ENCODE results near the gene NBAS. TPM values are rescaled to one million over a fixed set of nuclear protein-coding genes. Genes with fewer than 3 reads are reported as not detected.

NBAS gene
- total and polyA plus RNA-seq, 2 donors (not counting 1 experiment from before 2014, with no cell fraction given) = 27.0 to 124 TPM

DNA sequence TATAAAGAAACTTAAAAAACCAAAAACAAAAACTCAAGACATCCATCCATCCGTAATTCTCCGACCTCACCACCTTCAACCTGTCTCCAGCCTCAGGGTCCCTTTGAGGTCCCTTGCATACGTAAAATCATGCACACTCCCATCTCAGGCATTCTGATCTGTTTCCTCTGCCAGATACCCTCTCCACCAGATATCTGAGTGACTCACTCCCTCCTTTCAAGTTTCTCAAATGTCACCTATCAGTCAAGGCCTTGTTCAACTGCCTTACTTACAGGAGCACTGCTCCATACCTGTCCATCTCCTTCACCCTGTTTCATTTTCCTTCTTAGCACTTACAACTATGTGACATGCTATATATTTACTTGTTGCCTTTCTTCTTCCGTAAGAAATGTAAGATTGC, 369.3 kb downstream of the NBAS start:
- no peak for DNase-seq (ENCODE audit: low read depth in 2 of 2)
- Histone ChIP-seq H3K79me2 (ENCODE audit: control insufficient read depth, insufficient read depth, low read length) (no peaks in the 10 kb centered on the region), H2AFZ (ENCODE audit: low read length) (no peak overlapping the region), H3K27me3 (ENCODE audit: control insufficient read depth, insufficient read depth, low read length) (no peaks in the 10 kb centered on the region), H3K36me3 (ENCODE audit: control insufficient read depth, insufficient read depth, low read length) (no peaks in the 10 kb centered on the region), H4K20me1 (ENCODE audit: control insufficient read depth, extremely low read depth, insufficient read depth, low read length) (no peaks in the 10 kb centered on the region), H3K27ac (ENCODE audit: insufficient read depth, low read length) (no peak overlapping the region), H3K9ac (ENCODE audit: insufficient read depth, low read length) (no peak overlapping the region), H3K4me1 (ENCODE audit: control insufficient read depth, extremely low read depth, insufficient read depth, low read length) (no peaks in the 10 kb centered on the region), H3K4me2 (ENCODE audit: extremely low read depth, insufficient read depth, low read length) (no peak overlapping the region), H3K4me3 (replicated peaks in 1 of 4; ENCODE audit: control extremely low read depth in 1 of 4, insufficient read depth in 1 of 4, low read depth in 3 of 4, low read length in 4 of 4) (no peak overlapping the region), H3K9me3 (ENCODE audit: control insufficient read depth, insufficient read depth, low read depth, low read length) (no peaks in the 10 kb centered on the region)
- TF ChIP-seq CTCF (conservative IDR thresholded peaks at IDR 0.05 in 1 of 2, IDR thresholded peaks at IDR 0.05 in 1 of 2; ENCODE audit: low read depth in 1 of 2, low read length in 2 of 2) (no peak), EZH2 (IDR thresholded peaks at IDR 0.05; ENCODE audit: low read length, missing control alignments) (no peak)

DNA sequence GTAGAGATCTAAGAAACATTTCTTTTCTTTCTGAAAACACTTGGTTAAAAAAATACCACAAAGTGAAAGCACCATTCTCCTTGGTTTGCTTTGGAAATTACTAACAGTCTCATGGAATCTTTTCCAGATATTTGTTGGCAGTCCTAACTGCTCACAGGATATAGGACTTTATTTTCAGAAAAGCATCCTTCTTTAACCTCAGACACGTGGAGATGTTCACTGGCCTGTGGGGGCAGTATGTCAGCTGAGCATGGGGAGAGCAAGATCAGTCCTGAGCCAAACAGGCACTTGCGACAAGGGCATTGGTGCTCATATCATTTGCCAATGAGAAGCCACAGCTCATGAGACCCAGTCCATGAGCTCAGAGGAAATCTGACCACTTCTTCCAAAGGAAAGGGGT, 371.9 kb downstream of the NBAS start:
- no peaks in the 10 kb centered on the region for H3K27me3 ChIP-seq (ENCODE audit: control insufficient read depth, insufficient read depth, low read length)
- no peak for DNase-seq (ENCODE audit: low read depth in 2 of 2)
- no peaks in the 10 kb centered on the region for H3K4me1 ChIP-seq (ENCODE audit: control insufficient read depth, extremely low read depth, insufficient read depth, low read length)
- TF ChIP-seq EZH2 (IDR thresholded peaks at IDR 0.05; ENCODE audit: low read length, missing control alignments) (no peak), CTCF (conservative IDR thresholded peaks at IDR 0.05 in 1 of 2, IDR thresholded peaks at IDR 0.05 in 1 of 2; ENCODE audit: low read depth in 1 of 2, low read length in 2 of 2) (no peak)
- no peak overlapping the region for H3K9ac ChIP-seq (ENCODE audit: insufficient read depth, low read length)
- no peaks in the 10 kb centered on the region for H4K20me1 ChIP-seq (ENCODE audit: control insufficient read depth, extremely low read depth, insufficient read depth, low read length)
- H3K79me2 ChIP-seq (ENCODE audit: control insufficient read depth, insufficient read depth, low read length) = no peaks in the 10 kb centered on the region
- no peaks in the 10 kb centered on the region for H3K36me3 ChIP-seq (ENCODE audit: control insufficient read depth, insufficient read depth, low read length)
- no peak overlapping the region for H3K4me2 ChIP-seq (ENCODE audit: extremely low read depth, insufficient read depth, low read length)
- H3K27ac ChIP-seq (ENCODE audit: insufficient read depth, low read length) = no peak overlapping the region
- no peak overlapping the region for H2AFZ ChIP-seq (ENCODE audit: low read length)
- H3K4me3 ChIP-seq (replicated peaks in 1 of 4; ENCODE audit: control extremely low read depth in 1 of 4, insufficient read depth in 1 of 4, low read depth in 3 of 4, low read length in 4 of 4) = no peak overlapping the region
- H3K9me3 ChIP-seq (ENCODE audit: control insufficient read depth, insufficient read depth, low read depth, low read length) = no peaks in the 10 kb centered on the region

DNA sequence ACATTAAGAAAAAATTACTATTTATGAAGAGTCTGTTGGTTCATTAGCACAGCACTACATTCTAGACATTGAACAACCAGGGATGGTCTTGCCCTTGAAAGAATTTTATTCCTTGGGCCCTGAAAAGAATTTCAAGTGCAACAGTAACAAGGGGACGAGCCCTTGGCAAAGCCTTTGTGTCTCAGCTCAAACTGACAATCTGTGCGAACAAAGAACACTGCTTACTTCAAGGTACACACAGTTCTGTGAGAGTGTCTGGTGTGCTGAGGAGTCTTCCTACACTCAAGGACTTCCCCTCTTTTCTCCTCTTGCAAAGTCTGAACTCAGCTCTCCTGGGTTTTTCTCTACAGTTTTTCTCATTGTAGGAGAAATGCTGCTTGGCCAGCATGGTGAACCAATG, 373.4 kb downstream of the NBAS start:
- H3K4me1 ChIP-seq (ENCODE audit: control insufficient read depth, extremely low read depth, insufficient read depth, low read length) = no peaks in the 10 kb centered on the region
- no peaks in the 10 kb centered on the region for H4K20me1 ChIP-seq (ENCODE audit: control insufficient read depth, extremely low read depth, insufficient read depth, low read length)
- H3K27ac ChIP-seq (ENCODE audit: insufficient read depth, low read length) = no peak overlapping the region
- no peak overlapping the region for H3K9ac ChIP-seq (ENCODE audit: insufficient read depth, low read length)
- no peak for TF ChIP-seq EZH2 (IDR thresholded peaks at IDR 0.05; ENCODE audit: low read length, missing control alignments)
- no peak for TF ChIP-seq CTCF (conservative IDR thresholded peaks at IDR 0.05 in 1 of 2, IDR thresholded peaks at IDR 0.05 in 1 of 2; ENCODE audit: low read depth in 1 of 2, low read length in 2 of 2)
- no peaks in the 10 kb centered on the region for H3K9me3 ChIP-seq (ENCODE audit: control insufficient read depth, insufficient read depth, low read depth, low read length)
- DNase-seq (ENCODE audit: low read depth in 2 of 2) = no peak
- H3K4me3 ChIP-seq (replicated peaks in 1 of 4; ENCODE audit: control extremely low read depth in 1 of 4, insufficient read depth in 1 of 4, low read depth in 3 of 4, low read length in 4 of 4) = no peak overlapping the region
- no peak overlapping the region for H3K4me2 ChIP-seq (ENCODE audit: extremely low read depth, insufficient read depth, low read length)
- no peaks in the 10 kb centered on the region for H3K36me3 ChIP-seq (ENCODE audit: control insufficient read depth, insufficient read depth, low read length)
- no peaks in the 10 kb centered on the region for H3K79me2 ChIP-seq (ENCODE audit: control insufficient read depth, insufficient read depth, low read length)
- H2AFZ ChIP-seq (ENCODE audit: low read length) = no peak overlapping the region
- H3K27me3 ChIP-seq (ENCODE audit: control insufficient read depth, insufficient read depth, low read length) = no peaks in the 10 kb centered on the region
